Measurements from ENCODE around the gene THAP8.

Gene THAP8

GRCh38 chr19:36040495-36040894 is 13.6 kb downstream of the THAP8 start:
- H3K4me1 ChIP-seq (ENCODE audit: low read length), result no peaks in the 10 kb centered on the region
- H3K9me3 ChIP-seq (replicated peaks; ENCODE audit: insufficient read depth, low read length), result no peaks in the 10 kb centered on the region
- H2AFZ ChIP-seq (ENCODE audit: low read length), result no peak overlapping the region
- H3K79me2 ChIP-seq (ENCODE audit: low read length), result no peaks in the 10 kb centered on the region
- TF ChIP-seq EZH2phosphoT487 (IDR thresholded peaks at IDR 0.05; ENCODE audit: low read length), result no peak
- H3K4me2 ChIP-seq (ENCODE audit: low read depth, low read length), result no peak overlapping the region
- no peak overlapping the region for H3K27ac ChIP-seq (ENCODE audit: low read length)
- no peaks in the 10 kb centered on the region for H4K20me1 ChIP-seq (ENCODE audit: insufficient read depth, low read length)
- no peaks in the 10 kb centered on the region for H3F3A ChIP-seq (ENCODE audit: insufficient read depth, low read length)
- no peak overlapping the region for H3K9ac ChIP-seq (ENCODE audit: low read length)
- no peaks in the 10 kb centered on the region for H3K9me2 ChIP-seq (replicated peaks; ENCODE audit: insufficient read depth, low read length)
- H3K36me3 ChIP-seq (replicated peaks; ENCODE audit: insufficient read depth, low read length), result no peaks in the 10 kb centered on the region
- no peak overlapping the region for H3K4me3 ChIP-seq (ENCODE audit: low read length)
- no peak for DNase-seq
- no peaks in the 10 kb centered on the region for H3K27me3 ChIP-seq (replicated peaks; ENCODE audit: insufficient read depth, low read length)

GRCh38 chr19:36032251-36033104 is 21.6 kb downstream of the THAP8 start, which contains the start of gene CLIP3:
Gene CLIP3, minus strand, starts transcription at chr19:36032873. Its CDS starts 516 bp downstream, at chr19:36032357.
- Histone ChIP-seq H3K79me2 (ENCODE audit: low read length) (no peaks in the 10 kb centered on the region), H3K9ac (ENCODE audit: low read length) (no peak within 1 kb of the TSS), H3K4me2 (ENCODE audit: low read depth, low read length) (no peak within 1 kb of the TSS), H3K9me2 (replicated peaks; ENCODE audit: insufficient read depth, low read length) (no peaks in the 10 kb centered on the region), H2AFZ (ENCODE audit: low read length) (no peak within 1 kb of the TSS), H3K9me3 (replicated peaks; ENCODE audit: insufficient read depth, low read length) (no peaks in the 10 kb centered on the region), H3K36me3 (replicated peaks; ENCODE audit: insufficient read depth, low read length) (no peaks in the 10 kb centered on the region), H4K20me1 (ENCODE audit: insufficient read depth, low read length) (no peaks in the 10 kb centered on the region), H3K27ac (ENCODE audit: low read length) (no peak within 1 kb of the TSS), H3K4me1 (ENCODE audit: low read length) (no peaks in the 10 kb centered on the region), H3K4me3 (ENCODE audit: low read length) (no peak within 1 kb of the TSS), H3F3A (ENCODE audit: insufficient read depth, low read length) (peaks cover 4% of the 10 kb centered on the region; the same call in 1 of the 2 replicates), H3K27me3 (replicated peaks; ENCODE audit: insufficient read depth, low read length) (no peaks in the 10 kb centered on the region)
- no peak for DNase-seq
- no peak for TF ChIP-seq CTCF (IDR thresholded peaks at IDR 0.05; ENCODE audit: low read length)
- no peak for TF ChIP-seq EZH2 (optimal IDR thresholded peaks at IDR 0.05; ENCODE audit: low read depth, low read length)
- TF ChIP-seq EZH2phosphoT487 (IDR thresholded peaks at IDR 0.05; ENCODE audit: low read length), result no peak

GRCh38 chr19:36031308-36031707 is 22.8 kb downstream of the THAP8 start:
- Histone ChIP-seq H3F3A (ENCODE audit: insufficient read depth, low read length) (peaks cover 4% of the 10 kb centered on the region; the same call in 1 of the 2 replicates), H3K4me1 (ENCODE audit: low read length) (no peaks in the 10 kb centered on the region), H2AFZ (ENCODE audit: low read length) (no peak overlapping the region), H3K27me3 (replicated peaks; ENCODE audit: insufficient read depth, low read length) (no peaks in the 10 kb centered on the region), H3K36me3 (replicated peaks; ENCODE audit: insufficient read depth, low read length) (no peaks in the 10 kb centered on the region), H3K4me3 (ENCODE audit: low read length) (no peak overlapping the region), H3K9me2 (replicated peaks; ENCODE audit: insufficient read depth, low read length) (no peaks in the 10 kb centered on the region), H3K4me2 (ENCODE audit: low read depth, low read length) (no peak overlapping the region), H3K27ac (ENCODE audit: low read length) (no peak overlapping the region), H3K9ac (ENCODE audit: low read length) (no peak overlapping the region), H3K9me3 (replicated peaks; ENCODE audit: insufficient read depth, low read length) (no peaks in the 10 kb centered on the region), H3K79me2 (ENCODE audit: low read length) (no peaks in the 10 kb centered on the region), H4K20me1 (ENCODE audit: insufficient read depth, low read length) (no peaks in the 10 kb centered on the region)
- no peak for DNase-seq
- TF ChIP-seq EZH2phosphoT487 (IDR thresholded peaks at IDR 0.05; ENCODE audit: low read length), result no peak
- no peak for TF ChIP-seq EZH2 (optimal IDR thresholded peaks at IDR 0.05; ENCODE audit: low read depth, low read length)
- TF ChIP-seq CTCF (IDR thresholded peaks at IDR 0.05; ENCODE audit: low read length), result no peak
